ENCODE results near the gene FZD7. TPM values are rescaled to one million over a fixed set of nuclear protein-coding genes. Genes with fewer than 3 reads are reported as not detected.

FZD7 gene
- total RNA-seq, 4 donors from 2014 or later, result 10.1 to 23.6 (median 10.9) TPM

GRCh38 chr2:202005272-202005887 lies 28.3 kb upstream of the FZD7 start:
- Histone ChIP-seq H3K27me3 (no peaks in the 10 kb centered on the region), H3K4me3 (replicated peaks in 1 of 3) (no peak overlapping the region), H3K4me1 (no peaks in the 10 kb centered on the region), H3K9me3 (no peaks in the 10 kb centered on the region), H3K36me3 (no peaks in the 10 kb centered on the region), H3K27ac (no peak overlapping the region)
- no peak for DNase-seq
- intact Hi-C loops (cut with DNase I), result no loop called here
- WGBS, 2 donors, result 64 to 71% methylated on average over 3 of the region's 3 CpGs
- TF ChIP-seq POLR2A (IDR thresholded peaks at IDR 0.05), result no peak
- no peak for TF ChIP-seq CTCF (IDR thresholded peaks at IDR 0.05)

GRCh38 chr2:202006301-202006700 lies 27.4 kb upstream of the FZD7 start:
- intact Hi-C loops (cut with DNase I), result no loop called here
- Histone ChIP-seq H3K4me3 (replicated peaks in 1 of 3) (no peak overlapping the region), H3K4me1 (no peaks in the 10 kb centered on the region), H3K36me3 (no peaks in the 10 kb centered on the region), H3K27ac (no peak overlapping the region), H3K9me3 (no peaks in the 10 kb centered on the region), H3K27me3 (no peaks in the 10 kb centered on the region)
- no peak for DNase-seq
- WGBS, 2 donors, result 42 to 47% methylated on average over 1 of the region's 1 CpG
- TF ChIP-seq POLR2A (IDR thresholded peaks at IDR 0.05) (no peak), CTCF (IDR thresholded peaks at IDR 0.05) (no peak)

GRCh38 chr2:202007015-202007982 lies 26.4 kb upstream of the FZD7 start:
- intact Hi-C loops (cut with DNase I), result no loop called here
- Histone ChIP-seq H3K27ac (no peak overlapping the region), H3K27me3 (no peaks in the 10 kb centered on the region), H3K4me1 (no peaks in the 10 kb centered on the region), H3K9me3 (no peaks in the 10 kb centered on the region), H3K4me3 (replicated peaks in 1 of 3) (no peak overlapping the region), H3K36me3 (no peaks in the 10 kb centered on the region)
- no peak for TF ChIP-seq CTCF (IDR thresholded peaks at IDR 0.05)
- TF ChIP-seq POLR2A (IDR thresholded peaks at IDR 0.05), result no peak
- WGBS, 2 donors, result 72 to 89% methylated on average over 7 of the region's 7 CpGs
- no peak for DNase-seq

- WGBS, 2 donors, result 76 to 89% methylated on average over 2 of the region's 2 CpGs
- intact Hi-C loops (cut with DNase I), result no loop called here
- Histone ChIP-seq H3K27me3 (no peaks in the 10 kb centered on the region), H3K36me3 (no peaks in the 10 kb centered on the region), H3K4me3 (replicated peaks in 1 of 3) (no peak overlapping the region), H3K9me3 (no peaks in the 10 kb centered on the region), H3K4me1 (no peaks in the 10 kb centered on the region), H3K27ac (no peak overlapping the region)
- no peak for DNase-seq
- no peak for TF ChIP-seq CTCF (IDR thresholded peaks at IDR 0.05)
- TF ChIP-seq POLR2A (IDR thresholded peaks at IDR 0.05), result no peak
Observed at GRCh38 chr2:202007983-202008354, 25.7 kb upstream of the FZD7 start.

GRCh38 chr2:202009019-202009481 lies 24.6 kb upstream of the FZD7 start:
- no peaks in the 10 kb centered on the region for H3K9me3 ChIP-seq
- no peaks in the 10 kb centered on the region for H3K4me1 ChIP-seq
- H3K27ac ChIP-seq, result no peak overlapping the region
- TF ChIP-seq CTCF (IDR thresholded peaks at IDR 0.05) (no peak), POLR2A (IDR thresholded peaks at IDR 0.05) (no peak)
- WGBS, 2 donors, result 51 to 53% methylated on average over 5 of the region's 5 CpGs
- H3K36me3 ChIP-seq, result no peaks in the 10 kb centered on the region
- H3K4me3 ChIP-seq (replicated peaks in 1 of 3), result no peak overlapping the region
- H3K27me3 ChIP-seq, result no peaks in the 10 kb centered on the region
- DNase-seq, result no peak
- intact Hi-C loops (cut with DNase I), result no loop called here

Measured in thyroid gland (tissue), 4 donors.